Small intestine (tissue), 7 donors: ENCODE measurements around the gene TMEM175. TPM values are rescaled to one million over a fixed set of nuclear protein-coding genes. Genes with fewer than 3 reads are reported as not detected.

Experiments used
- DNase-seq, 2 donors: peaks; one replicate each; pipeline versions ENCODE4 v3.0.0 to v3.0.0-alpha.2; 2013
- FAIRE-seq: peaks from 2 replicates; lab custom pipeline; 2012; peaks lifted over from hg19 to GRCh38; lab: Jason Lieb, UNC
- H3K27ac ChIP-seq, 3 donors: one replicate each; pipeline ENCODE4 v1.5.1; 2013; ENCODE audit warnings: low read length in 2 of 3, mild to moderate bottlenecking in 2 of 3, control low read depth in 1 of 3, inconsistent platforms in 1 of 3, low read depth in 1 of 3, moderate library complexity in 1 of 3
- H3K27me3 ChIP-seq, 3 donors: one replicate each; pipeline ENCODE4 v1.6.1; 2013; ENCODE audit warnings: low read length in 3 of 3, inconsistent platforms in 1 of 3; ENCODE audit not compliant: control insufficient read depth in 3 of 3, insufficient read depth in 3 of 3
- H3K36me3 ChIP-seq, 3 donors: one replicate each; pipeline ENCODE4 v1.6.1; 2013; ENCODE audit warnings: low read length in 3 of 3, inconsistent platforms in 1 of 3, low read depth in 1 of 3, mild to moderate bottlenecking in 1 of 3, moderate library complexity in 1 of 3; ENCODE audit not compliant: control insufficient read depth in 3 of 3, insufficient read depth in 2 of 3
- H3K4me1 ChIP-seq, 3 donors: one replicate each; pipeline ENCODE4 v1.6.1; 2013; ENCODE audit warnings: low read length in 2 of 3, inconsistent platforms in 1 of 3, low read depth in 1 of 3, mild to moderate bottlenecking in 1 of 3, moderate library complexity in 1 of 3; ENCODE audit not compliant: control insufficient read depth in 3 of 3, insufficient read depth in 2 of 3
- H3K4me3 ChIP-seq, 3 donors: one replicate each; pipeline ENCODE4 v1.5.1; 2013; ENCODE audit warnings: low read length in 3 of 3, control low read depth in 1 of 3, inconsistent platforms in 1 of 3, low read depth in 1 of 3, mild to moderate bottlenecking in 1 of 3, moderate library complexity in 1 of 3
- H3K9me3 ChIP-seq, 2 donors: one replicate each; pipeline ENCODE4 v1.6.1; 2013; ENCODE audit warnings: low read depth in 1 of 2, low read length in 1 of 2; ENCODE audit not compliant: control insufficient read depth in 2 of 2, insufficient read depth in 1 of 2
- WGBS, 3 donors: extraction: QIAGEN DNeasy Blood & Tissue Kit; methylation state at CpG; one replicate each; pipeline ENCODE4 v1.1.7; 2013; 5-methylcytosine and 5-hydroxymethylcytosine counted together
- polyA plus RNA-seq, 4 donors: library from polyadenylated mRNA; stranded (reverse) in 3 of 4; unstranded in 1 of 4; fragments of 200-250 nt in 3 of 4; fragments of 120-200 nt in 1 of 4; gene quantifications; one replicate each; pipeline versions ENCODE4 v1.2.1 to v1.2.3, GENCODE V29; 2013
- donor health status: healthy with polysubstance abuse.
- donor health status: control.
- donor health status: control.
- donor health status: Bipolar disorder and iron deficiency.
- donor health status: healthy.

TMEM175 gene
- polyA plus RNA-seq, 4 donors = 23.1 to 29.5 (median 24.3) TPM

GRCh38 chr4:992297-993110, 60.2 kb downstream of the TMEM175 start:
- Histone ChIP-seq H3K27me3 (peaks cover 0 to 5% (median 0%) of the 10 kb centered on the region in 3 donors), H3K4me1 (peaks cover 0 to 41% (median 3%) of the 10 kb centered on the region in 3 donors), H3K9me3 (no peaks in the 10 kb centered on the region), H3K4me3 (peak overlapping the region in 2 of 3 donors; percentile 39 to 41), H3K36me3 (peaks cover 3 to 41% (median 3%) of the 10 kb centered on the region in 3 donors), H3K27ac (peak overlapping the region; percentile 91 to 92 (median 91))
- WGBS, 3 donors = 13 to 49% (median 36%) methylated on average over 25 of the region's 25 CpGs
- DNase-seq = peak; percentile 94 to 98
- no peak for FAIRE-seq

DNA sequence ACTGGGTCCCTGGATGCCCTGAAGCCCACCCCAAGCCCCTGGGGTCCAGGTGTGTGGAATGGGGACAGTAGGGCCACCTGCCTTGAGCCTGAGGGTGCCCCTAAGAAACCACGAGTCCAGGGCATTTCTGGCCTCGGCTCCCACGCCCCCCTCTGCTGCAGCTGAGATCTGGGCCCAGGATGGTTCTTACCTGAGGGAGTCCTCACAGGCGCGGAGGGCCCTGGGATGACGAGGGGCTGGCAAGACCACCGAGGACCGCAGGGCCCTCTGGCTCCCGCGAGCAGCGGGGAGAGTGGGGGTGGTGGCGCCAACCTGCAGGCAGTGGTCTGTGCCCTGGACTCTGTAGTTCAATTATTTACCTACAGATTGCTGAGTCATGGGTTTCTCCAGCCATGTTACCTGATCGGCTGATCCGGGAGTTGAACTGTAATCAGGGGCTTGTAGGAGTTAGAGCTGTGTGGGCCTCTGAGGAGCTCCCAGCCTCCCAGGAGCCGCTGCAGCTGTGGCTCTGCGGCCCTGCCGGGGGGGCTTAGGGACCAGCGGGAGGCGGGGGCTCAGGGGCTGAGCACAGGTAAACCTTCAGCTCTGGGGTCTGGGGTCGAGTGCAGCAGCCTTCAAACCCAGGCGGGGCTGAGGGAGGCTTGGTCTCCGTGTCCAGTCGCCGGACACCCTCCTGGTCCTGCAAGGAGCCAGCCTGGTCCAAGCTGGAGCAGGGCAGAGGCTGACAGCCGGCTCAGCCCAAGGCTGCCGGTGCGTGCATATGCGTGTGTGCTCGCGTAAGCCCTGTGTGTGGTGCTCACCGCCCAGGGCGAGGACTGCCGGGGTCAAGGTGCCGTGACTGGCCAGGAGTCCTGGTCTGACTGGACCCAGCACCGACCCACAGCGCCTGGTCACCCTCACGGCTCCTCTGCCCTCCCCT, 61.1 kb downstream of the TMEM175 start, which contains the start of gene SLC26A1:
Gene SLC26A1, minus strand, starts transcription at position 294 of the 919 bp plus-strand sequence. CDS start 1,701 bp downstream, outside the sequence.
- Histone ChIP-seq H3K27me3 (peaks cover 0 to 13% (median 6%) of the 10 kb centered on the region in 3 donors), H3K9me3 (no peaks in the 10 kb centered on the region), H3K4me1 (peaks cover 0 to 46% (median 2%) of the 10 kb centered on the region in 3 donors), H3K27ac (peak within 1 kb of the TSS; percentile 91 to 92 (median 91)), H3K36me3 (peaks cover 3 to 36% (median 3%) of the 10 kb centered on the region in 3 donors), H3K4me3 (peak within 1 kb of the TSS in 2 of 3 donors; percentile 39 to 41)
- FAIRE-seq (no peak), DNase-seq (peak; percentile 90 to 92)
- 27 to 66% (median 42%) methylated on average over 32 to 37 of the region's 37 CpGs for WGBS, 3 donors

GRCh38 chr4:995311-996026, 63.2 kb downstream of the TMEM175 start:
- 87 to 90% (median 87%) methylated on average over 21 to 23 of the region's 23 CpGs for WGBS, 3 donors
- H3K9me3 ChIP-seq = no peaks in the 10 kb centered on the region

DNA sequence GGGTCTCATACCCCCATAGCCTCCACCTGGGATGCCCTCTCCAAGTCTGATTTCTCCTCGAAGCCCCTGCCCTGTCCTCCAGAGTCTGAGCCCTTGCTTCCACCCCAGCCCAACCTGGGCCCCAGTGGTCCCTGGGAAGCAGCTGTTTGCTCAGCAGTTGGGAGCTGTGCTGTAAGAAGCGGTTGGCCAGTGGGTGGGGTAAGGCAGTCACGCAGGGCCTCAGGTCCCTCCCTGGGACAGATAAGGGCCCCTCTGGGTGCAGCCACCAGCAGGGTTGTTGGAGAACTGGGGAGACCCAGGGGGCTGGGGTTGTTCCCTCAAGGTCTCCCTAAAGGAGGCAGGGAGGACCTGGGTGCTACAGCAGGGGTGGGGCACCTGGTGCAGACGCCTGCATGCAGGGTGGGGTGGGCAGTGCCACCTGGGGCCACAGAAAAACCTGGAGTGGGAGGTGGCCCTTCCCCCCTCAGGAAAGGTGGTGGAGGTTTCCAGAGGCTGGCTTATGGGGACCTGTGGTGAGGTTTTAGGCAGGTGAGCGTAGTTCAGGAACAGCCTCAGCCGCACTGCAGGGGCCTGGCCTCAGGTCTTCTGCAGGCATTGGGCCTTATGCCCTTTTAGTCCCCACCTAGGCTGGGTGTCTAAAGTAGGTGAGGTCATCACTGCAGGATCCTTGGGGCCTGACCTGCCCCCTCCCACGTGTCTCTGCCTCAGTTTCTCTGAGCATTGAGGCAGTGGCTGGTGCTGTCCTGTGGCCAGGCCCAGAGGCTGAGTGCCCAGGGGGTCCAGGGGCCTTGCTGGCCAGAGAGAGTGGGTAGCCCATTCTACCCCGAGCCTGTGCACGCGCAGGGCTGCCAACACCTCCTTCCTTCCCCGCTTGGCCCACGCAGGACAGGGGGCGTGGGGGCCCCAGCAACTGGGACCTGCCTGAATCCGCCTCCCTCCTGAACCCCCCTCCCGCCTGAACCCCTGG, 64.1 kb downstream of the TMEM175 start:
- 53 to 64% (median 59%) methylated on average over 14 to 15 of the region's 15 CpGs for WGBS, 3 donors
- Histone ChIP-seq H3K9me3 (no peaks in the 10 kb centered on the region), H3K4me1 (peaks cover 0 to 46% (median 2%) of the 10 kb centered on the region in 3 donors), H3K27ac (no peak overlapping the region), H3K27me3 (peaks cover 4 to 39% (median 23%) of the 10 kb centered on the region in 3 donors), H3K4me3 (no peak overlapping the region), H3K36me3 (peaks cover 0 to 8% (median 3%) of the 10 kb centered on the region in 3 donors)
- FAIRE-seq = no peak
- DNase-seq = peak in 1 of 2 donors; percentile 67

More at GRCh38 chr4:995311-996026, 63.2 kb downstream of the TMEM175 start:
- DNase-seq (no peak), FAIRE-seq (no peak)
- Histone ChIP-seq H3K27ac (no peak overlapping the region), H3K4me1 (peaks cover 0 to 46% (median 2%) of the 10 kb centered on the region in 3 donors), H3K36me3 (peaks cover 0 to 16% (median 3%) of the 10 kb centered on the region in 3 donors), H3K4me3 (no peak overlapping the region), H3K27me3 (peaks cover 0 to 31% (median 16%) of the 10 kb centered on the region in 3 donors)

DNA sequence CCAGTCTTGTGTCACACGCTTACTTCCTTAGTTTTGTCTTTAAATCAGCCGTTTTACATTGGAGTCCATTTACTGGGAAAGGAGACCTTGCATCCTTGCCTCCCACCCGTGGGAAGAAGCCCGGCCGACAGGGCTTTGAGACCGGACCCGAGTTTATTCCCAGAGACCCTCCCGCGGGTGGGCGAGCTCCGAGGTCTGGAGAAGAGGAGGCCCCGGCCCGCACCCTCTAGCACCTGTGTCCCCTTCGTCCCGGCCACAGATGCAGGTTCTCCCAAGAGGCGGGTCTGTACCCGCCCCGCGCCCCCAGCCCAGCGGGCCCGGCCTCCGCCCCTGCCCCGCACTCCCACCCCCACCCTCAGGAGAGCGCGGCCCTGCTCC, 64.7 kb downstream of the TMEM175 start:
- Histone ChIP-seq H3K4me1 (peaks cover 0 to 43% (median 2%) of the 10 kb centered on the region in 3 donors), H3K27ac (no peak overlapping the region), H3K4me3 (peak overlapping the region in 1 of 3 donors; percentile 37), H3K36me3 (peaks cover 0 to under 1% (median 0%) of the 10 kb centered on the region in 3 donors), H3K27me3 (peaks cover 5 to 46% (median 30%) of the 10 kb centered on the region in 3 donors), H3K9me3 (no peaks in the 10 kb centered on the region)
- no peak for DNase-seq
- 9 to 11% (median 9%) methylated on average over 19 to 25 of the region's 25 CpGs for WGBS, 3 donors
- no peak for FAIRE-seq

DNA sequence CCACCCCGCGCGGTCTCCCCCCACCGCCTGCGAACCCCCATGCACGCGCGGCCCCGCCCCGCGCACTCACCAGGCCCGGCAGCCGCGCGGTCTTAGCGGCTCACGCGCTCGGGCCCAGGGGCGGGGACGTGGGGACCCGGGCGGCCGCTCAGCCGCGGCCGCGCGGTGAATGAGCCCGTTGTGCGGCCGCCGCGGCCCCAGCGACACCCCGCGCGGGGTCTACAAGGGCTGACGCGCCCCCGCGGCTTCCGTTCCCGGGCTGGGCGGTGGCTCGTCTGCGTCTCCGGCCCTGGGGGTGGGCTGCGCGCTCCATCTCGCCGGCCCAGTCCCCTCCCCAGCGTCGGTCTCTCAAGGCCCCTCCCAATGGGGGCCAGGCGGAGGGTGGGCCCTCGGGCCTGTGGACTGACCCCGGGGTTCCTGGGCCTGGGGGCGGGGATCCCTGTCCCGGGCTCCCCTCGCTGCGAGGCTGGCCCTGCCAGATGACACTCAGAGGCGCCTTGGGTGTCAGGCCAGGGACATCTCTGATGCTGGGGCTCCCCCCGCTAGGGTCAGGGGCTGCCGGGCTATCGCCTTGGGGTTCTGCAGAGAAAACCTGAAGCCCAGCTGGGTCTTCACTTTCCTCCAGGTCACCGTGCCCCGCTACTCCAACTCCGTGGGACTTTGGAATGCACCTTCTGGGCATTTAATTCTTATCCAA, 65.3 kb downstream of the TMEM175 start:
- peak in 1 of 2 donors; percentile 74 for DNase-seq
- Histone ChIP-seq H3K4me3 (peak overlapping the region in 1 of 3 donors; percentile 37), H3K9me3 (no peaks in the 10 kb centered on the region), H3K36me3 (no peaks in the 10 kb centered on the region), H3K27ac (no peak overlapping the region), H3K27me3 (peaks cover 7 to 51% (median 33%) of the 10 kb centered on the region in 3 donors), H3K4me1 (peaks cover 3 to 38% (median 7%) of the 10 kb centered on the region in 3 donors)
- FAIRE-seq = no peak
- 0 to 2% (median 2%) methylated on average over 29 to 68 of the region's 68 CpGs for WGBS, 3 donors
